SK-N-SH (cell line): Measurements from ENCODE around the gene AKAP4. TPM values are rescaled to one million over a fixed set of nuclear protein-coding genes. Genes with fewer than 3 reads are reported as not detected.
A peak's percentile ranks its signal among the peaks of the same experiment; 100 is the strongest.

Source experiments
- CTCF ChIA-PET: fragments of 300-600, 350-600 bp; formaldehyde crosslinking; extraction: SDS; loops from one replicate; lab custom pipeline; 2021; lab: Yijun Ruan, JAX
- POLR2A ChIA-PET: fragments of 350-600 bp; sonication (Branson Sonifier 250); formaldehyde crosslinking; extraction: SDS; loops from one replicate; lab custom pipeline; 2020; ENCODE audit warnings: antibody characterized with exemption, inconsistent platforms; lab: Yijun Ruan, JAX
- DNase-seq: peaks from one replicate; pipeline ENCODE4 v3.0.0; 2012
- H2AFZ ChIP-seq: fragments of 200-600 bp; sonication (generic); 2 replicates; pipeline ENCODE4 v1.8.1; 2016; ENCODE audit warnings: antibody characterized with exemption, mild to moderate bottlenecking, low read depth
- H3F3A ChIP-seq: fragments of 200-600 bp; sonication (generic); replicated peaks from 2 replicates; pipeline ENCODE3; 2016; ENCODE audit warnings: antibody characterized with exemption, mild to moderate bottlenecking; ENCODE audit not compliant: insufficient read depth
- H3K27ac ChIP-seq, 2 experiments: fragments of 200-500 bp in 1 of 2; fragments of 200-600 bp in 1 of 2; sonication (Bioruptor generic) in 1 of 2; sonication (generic), shearing (Covaris generic) in 1 of 2; 2 replicates each; pipeline versions ENCODE4 v1.5.1 to v1.6.1; 2014 to 2016; ENCODE audit warnings: low read depth in 2 of 2, inconsistent platforms in 1 of 2, low read length in 1 of 2, mild to moderate bottlenecking in 1 of 2, mixed read lengths in 1 of 2
- H3K27me3 ChIP-seq: fragments of 200-600 bp; sonication (generic), shearing (Covaris generic); 2 replicates; pipeline ENCODE4 v1.6.1; 2016; ENCODE audit warnings: mixed run types; ENCODE audit not compliant: insufficient read depth
- H3K36me3 ChIP-seq, 2 experiments: fragments of 200-500 bp in 1 of 2; fragments of 200-600 bp in 1 of 2; sonication (Bioruptor generic) in 1 of 2; sonication (generic) in 1 of 2; replicated peaks in 1 of 2; 2 replicates each; pipeline versions ENCODE3 to v1.5.1; 2014 to 2016; ENCODE audit warnings: low read length in 1 of 2, mild to moderate bottlenecking in 1 of 2; ENCODE audit not compliant: insufficient read depth in 2 of 2, control insufficient read depth in 1 of 2
- H3K4me1 ChIP-seq, 2 experiments: fragments of 200-500 bp in 1 of 2; fragments of 200-600 bp in 1 of 2; sonication (Bioruptor generic) in 1 of 2; sonication (generic), shearing (Covaris generic) in 1 of 2; 2 replicates each; pipeline versions ENCODE4 v1.5.1 to v1.6.1; 2014 to 2016; ENCODE audit warnings: low read depth in 1 of 2, low read length in 1 of 2, mixed run types in 1 of 2; ENCODE audit not compliant: insufficient read depth in 2 of 2, control insufficient read depth in 1 of 2
- H3K4me2 ChIP-seq: fragments of 200-600 bp; sonication (generic), shearing (Covaris generic); 2 replicates; pipeline ENCODE4 v1.6.1; 2017; ENCODE audit warnings: mixed run types
- H3K4me3 ChIP-seq, 2 experiments: fragments of 200-500 bp in 1 of 2; fragments of 200-600 bp in 1 of 2; sonication (Bioruptor generic) in 1 of 2; sonication (generic), shearing (Covaris generic) in 1 of 2; 2 replicates each; pipeline versions ENCODE4 v1.5.1 to v1.8.1; 2014 to 2016; ENCODE audit warnings: low read depth in 2 of 2, inconsistent platforms in 1 of 2, low read length in 1 of 2, mild to moderate bottlenecking in 1 of 2, mixed read lengths in 1 of 2, moderate library complexity in 1 of 2
- H3K79me2 ChIP-seq: fragments of 200-600 bp; sonication (generic); 2 replicates; pipeline ENCODE4 v1.8.1; 2017; ENCODE audit warnings: mild to moderate bottlenecking; ENCODE audit not compliant: insufficient read depth
- H3K9ac ChIP-seq: fragments of 200-600 bp; sonication (generic); 2 replicates; pipeline ENCODE4 v1.6.1; 2017; ENCODE audit warnings: mixed run types
- H3K9me2 ChIP-seq: fragments of 200-600 bp; sonication (generic); 2 replicates; pipeline ENCODE4 v1.6.1; 2017; ENCODE audit warnings: mixed run types
- H3K9me3 ChIP-seq: fragments of 200-600 bp; sonication (generic); 2 replicates; pipeline ENCODE4 v1.6.1; 2017; ENCODE audit warnings: mixed run types, mild to moderate bottlenecking, moderate library complexity
- H4K20me1 ChIP-seq: fragments of 200-600 bp; sonication (generic); 2 replicates; pipeline ENCODE4 v1.6.1; 2017; ENCODE audit warnings: mild to moderate bottlenecking, mixed run types; ENCODE audit not compliant: insufficient read depth
- CHD2 ChIP-seq: fragments of 150-350 bp; IDR thresholded peaks from 2 replicates; pipeline ENCODE4 v1.6.1; 2018; ENCODE audit warnings: low read length; ENCODE audit not compliant: partially characterized antibody
- CTCF ChIP-seq: fragments of 200-600 bp; sonication (generic); IDR thresholded peaks from 2 replicates; pipeline ENCODE4 v1.6.1; 2017; ENCODE audit warnings: antibody characterized with exemption, mild to moderate bottlenecking, moderate library complexity
- ELF1 ChIP-seq: IDR thresholded peaks from 2 replicates; pipeline ENCODE4 v1.4.0; 2012
- EP300 ChIP-seq, 2 experiments: IDR thresholded peaks; 2 replicates each; pipeline versions ENCODE4 v1.4.0 to v1.6.1; 2012; ENCODE audit warnings: borderline replicate concordance in 1 of 2, low read depth in 1 of 2, low read length in 1 of 2
- EZH2phosphoT487 ChIP-seq: fragments of 200-600 bp; sonication (generic); IDR thresholded peaks from 2 replicates; pipeline ENCODE4 v1.6.1; 2017; ENCODE audit warnings: low read depth, mixed run types, mild to moderate bottlenecking, antibody characterized with exemption, moderate library complexity, borderline replicate concordance
- FOSL2 ChIP-seq: IDR thresholded peaks from 2 replicates; pipeline ENCODE4 v1.4.0; 2012; ENCODE audit warnings: low read depth, mild to moderate bottlenecking, moderate library complexity, borderline replicate concordance
- FOXJ3 ChIP-seq: sonication (generic); formaldehyde crosslinking; IDR thresholded peaks from 2 replicates; pipeline ENCODE4 v1.5.1; 2020; ENCODE audit warnings: mild to moderate bottlenecking, missing genetic modification reagents
- GABPA ChIP-seq: IDR thresholded peaks from 2 replicates; pipeline ENCODE4 v1.4.0; 2012; ENCODE audit warnings: low read depth, mild to moderate bottlenecking
- GATA2 ChIP-seq: sonication (generic); formaldehyde crosslinking; IDR thresholded peaks from 2 replicates; pipeline ENCODE4 v1.5.0; 2020; ENCODE audit warnings: mild to moderate bottlenecking, missing genetic modification reagents
- JUND ChIP-seq: IDR thresholded peaks from 2 replicates; pipeline ENCODE4 v1.4.0; 2012
- MAX ChIP-seq: IDR thresholded peaks from 2 replicates; pipeline ENCODE4 v1.4.0; 2012; ENCODE audit warnings: low read depth
- MEF2A ChIP-seq: IDR thresholded peaks from 2 replicates; pipeline ENCODE4 v1.4.0; 2012; ENCODE audit warnings: low read depth, borderline replicate concordance
- PBX3 ChIP-seq: IDR thresholded peaks from 2 replicates; pipeline ENCODE4; 2012
- POLR2AphosphoS5 ChIP-seq: IDR thresholded peaks from 2 replicates; pipeline ENCODE4 v1.6.1; 2012; ENCODE audit warnings: low read depth, low read length
- RAD21 ChIP-seq: IDR thresholded peaks from 2 replicates; pipeline ENCODE4 v1.6.1; 2012; ENCODE audit warnings: mild to moderate bottlenecking, low read length
- RCOR1 ChIP-seq: fragments of 150-350 bp; IDR thresholded peaks from 2 replicates; pipeline ENCODE4 v1.6.1; 2017; ENCODE audit warnings: antibody characterized with exemption, low read length
- RFX5 ChIP-seq: IDR thresholded peaks from 2 replicates; pipeline ENCODE4 v1.6.1; 2012; ENCODE audit warnings: mild to moderate bottlenecking, improper control_type of control experiment, low read length
- SIN3A ChIP-seq: IDR thresholded peaks from 2 replicates; pipeline ENCODE4 v1.6.1; 2012; ENCODE audit warnings: low read depth, mild to moderate bottlenecking, low read length, moderate library complexity, borderline replicate concordance
- TAF1 ChIP-seq: IDR thresholded peaks from 2 replicates; pipeline ENCODE4 v1.6.1; 2012; ENCODE audit warnings: low read depth, mild to moderate bottlenecking, low read length, moderate library complexity, borderline replicate concordance
- TEAD4 ChIP-seq: IDR thresholded peaks from 2 replicates; pipeline ENCODE4 v1.4.0; 2012; ENCODE audit warnings: mild to moderate bottlenecking, borderline replicate concordance; ENCODE audit not compliant: insufficient read depth
- USF2 ChIP-seq: fragments of 150-350 bp; IDR thresholded peaks from 2 replicates; pipeline ENCODE4 v1.6.1; 2017; ENCODE audit warnings: antibody characterized with exemption, low read length, low read depth, borderline replicate concordance
- ZBTB33 ChIP-seq: IDR thresholded peaks from 2 replicates; pipeline ENCODE4 v1.4.0; 2012; ENCODE audit warnings: low read depth, borderline replicate concordance
- WGBS: methylation state at CpG from one replicate; pipeline ENCODE4 v1.1.6; 2017; ENCODE audit warnings: low lambda C conversion rate; 5-methylcytosine and 5-hydroxymethylcytosine counted together
- polyA plus RNA-seq, 3 experiments: library from polyadenylated mRNA; depleted of rRNA; stranded (reverse); fragments of >200 nt; gene quantifications; 2 replicates each; pipeline ENCODE4 v1.2.3, GENCODE V29; 2012

The AKAP4 gene
- polyA plus RNA-seq, 1 of the 3 experiments (the other 2 are of a cell fraction): not detected

GRCh38 chrX:50168241-50168687, 32.5 kb downstream of the AKAP4 start:
- Histone ChIP-seq H3K4me1 (no peaks in the 10 kb centered on the region), H3K27ac (no peak overlapping the region), H4K20me1 (no peaks in the 10 kb centered on the region), H3K9ac (no peak overlapping the region), H3K4me3 (no peak overlapping the region), H2AFZ (no peak overlapping the region), H3K79me2 (no peaks in the 10 kb centered on the region), H3K4me2 (no peak overlapping the region), H3K9me2 (no peaks in the 10 kb centered on the region), H3K27me3 (no peaks in the 10 kb centered on the region; the same call in 1 of the 2 replicates), H3F3A (no peaks in the 10 kb centered on the region), H3K9me3 (no peaks in the 10 kb centered on the region), H3K36me3 (no peaks in the 10 kb centered on the region)
- ChIA-PET CTCF (no interaction called here), POLR2A (no interaction called here)
- WGBS: 10% methylated on average over 5 of the region's 5 CpGs
- TF ChIP-seq RFX5 (no peak), FOSL2 (peak; percentile 41; the same call in 1 of the 2 replicates), POLR2AphosphoS5 (no peak), TEAD4 (no peak), PBX3 (peak; percentile 55), EP300 (IDR thresholded peaks at IDR 0.05; ENCODE audit: borderline replicate concordance in 1 of 2, low read depth in 1 of 2, low read length in 1 of 2) (no peak), FOXJ3 (no peak), SIN3A (no peak), CHD2 (no peak), CTCF (no peak), MEF2A (no peak), USF2 (no peak), TAF1 (no peak), GABPA (no peak), ZBTB33 (no peak), EZH2phosphoT487 (no peak), ELF1 (no peak), JUND (peak; percentile 32; the same call in 1 of the 2 replicates), MAX (no peak), RCOR1 (no peak), RAD21 (no peak), GATA2 (CRISPR knock-in tag) (no peak)
- no peak for DNase-seq
